Activated naive CD8-positive, alpha-beta T cell treated with anti-CD3 and anti-CD28 coated beads for 36 hours (primary cell): Measurements from ENCODE around the gene ST6GALNAC1. TPM values are rescaled to one million over a fixed set of nuclear protein-coding genes. Genes with fewer than 3 reads are reported as not detected.
"Not testable (repeated sequence)": the region's sequence is repeated elsewhere in the genome, so short reads cannot be mapped to it uniquely, and the experiment has no call there.

Experiments used
- DNase-seq: peaks from one replicate; pipeline ENCODE4 v3.0.0; 2021
- H3K27ac Mint-ChIP-seq: one replicate; pipeline ENCODE4 v1.8.0; 2022; ENCODE audit warnings: mild to moderate bottlenecking, moderate library complexity, mixed read lengths
- H3K27me3 Mint-ChIP-seq: one replicate; pipeline ENCODE4 v1.8.0; 2022; ENCODE audit warnings: mild to moderate bottlenecking, mixed read lengths
- H3K36me3 Mint-ChIP-seq: one replicate; pipeline ENCODE4 v1.8.0; 2021; ENCODE audit warnings: mild to moderate bottlenecking, mixed read lengths
- H3K4me1 Mint-ChIP-seq: one replicate; pipeline ENCODE4 v1.8.0; 2021; ENCODE audit warnings: mixed read lengths
- H3K4me3 Mint-ChIP-seq: one replicate; pipeline ENCODE4 v1.8.0; 2022; ENCODE audit warnings: mild to moderate bottlenecking, moderate library complexity, mixed read lengths
- H3K9me3 Mint-ChIP-seq: one replicate; pipeline ENCODE4 v1.8.0; 2022; ENCODE audit warnings: mixed read lengths
- total RNA-seq, 2 experiments: library from RNA; stranded (reverse); gene quantifications; one replicate each; pipeline ENCODE4 v1.2.3, GENCODE V29; 2021

The ST6GALNAC1 gene
- total RNA-seq, 2 experiments from 2014 or later: not detected

- H3K4me1 Mint-ChIP-seq: peaks cover 4% of the 10 kb centered on the region
- no peak overlapping the region for H3K4me3 Mint-ChIP-seq
- H3K9me3 Mint-ChIP-seq: peaks cover 2% of the 10 kb centered on the region
- H3K36me3 Mint-ChIP-seq: no peaks in the 10 kb centered on the region
- no peak for DNase-seq
- no peak overlapping the region for H3K27ac Mint-ChIP-seq
- no peaks in the 10 kb centered on the region for H3K27me3 Mint-ChIP-seq
Observed at GRCh38 chr17:76614912-76615617, 28.5 kb downstream of the ST6GALNAC1 start.

GRCh38 chr17:76614064-76614759, 29.3 kb downstream of the ST6GALNAC1 start:
- DNase-seq: peak; percentile 15
- not testable (repeated sequence) for H3K36me3 Mint-ChIP-seq, H3K9me3 Mint-ChIP-seq, H3K27me3 Mint-ChIP-seq, H3K4me1 Mint-ChIP-seq, H3K27ac Mint-ChIP-seq, H3K4me3 Mint-ChIP-seq

- Mint-ChIP-seq H3K27me3 (no peaks in the 10 kb centered on the region), H3K4me3 (no peak overlapping the region), H3K36me3 (no peaks in the 10 kb centered on the region), H3K4me1 (peaks cover 4% of the 10 kb centered on the region), H3K9me3 (peaks cover 2% of the 10 kb centered on the region), H3K27ac (no peak overlapping the region)
- no peak for DNase-seq
Observed at GRCh38 chr17:76612977-76613851, 30.3 kb downstream of the ST6GALNAC1 start.

GRCh38 chr17:76612465-76612864, 31.1 kb downstream of the ST6GALNAC1 start:
- Mint-ChIP-seq H3K9me3 (peaks cover 2% of the 10 kb centered on the region), H3K4me1 (peaks cover 4% of the 10 kb centered on the region), H3K27ac (no peak overlapping the region), H3K27me3 (no peaks in the 10 kb centered on the region), H3K4me3 (no peak overlapping the region), H3K36me3 (no peaks in the 10 kb centered on the region)
- DNase-seq: no peak

- H3K4me1 Mint-ChIP-seq: peaks cover 4% of the 10 kb centered on the region
- no peak for DNase-seq
- H3K4me3 Mint-ChIP-seq: no peak overlapping the region
- peaks cover 2% of the 10 kb centered on the region for H3K9me3 Mint-ChIP-seq
- no peak overlapping the region for H3K27ac Mint-ChIP-seq
- H3K36me3 Mint-ChIP-seq: no peaks in the 10 kb centered on the region
- H3K27me3 Mint-ChIP-seq: no peaks in the 10 kb centered on the region
Observed at GRCh38 chr17:76611758-76612157, 31.8 kb downstream of the ST6GALNAC1 start.

GRCh38 chr17:76611080-76611749, 32.3 kb downstream of the ST6GALNAC1 start:
- not testable (repeated sequence) for H3K4me3 Mint-ChIP-seq, DNase-seq, H3K27ac Mint-ChIP-seq, H3K4me1 Mint-ChIP-seq, H3K9me3 Mint-ChIP-seq, H3K36me3 Mint-ChIP-seq, H3K27me3 Mint-ChIP-seq

- H3K9me3 Mint-ChIP-seq, H3K4me1 Mint-ChIP-seq, H3K36me3 Mint-ChIP-seq, H3K27ac Mint-ChIP-seq, H3K4me3 Mint-ChIP-seq, H3K27me3 Mint-ChIP-seq, DNase-seq: not testable (repeated sequence)
Observed at GRCh38 chr17:76606685-76607084, 36.9 kb downstream of the ST6GALNAC1 start.

GRCh38 chr17:76601065-76601464, 42.5 kb downstream of the ST6GALNAC1 start:
- Mint-ChIP-seq H3K27me3 (peaks cover 12% of the 10 kb centered on the region), H3K9me3 (no peaks in the 10 kb centered on the region)

GRCh38 chr17:76599694-76600460, 43.7 kb downstream of the ST6GALNAC1 start:
- no peak overlapping the region for H3K4me3 Mint-ChIP-seq
- H3K36me3 Mint-ChIP-seq: no peaks in the 10 kb centered on the region
- H3K27ac Mint-ChIP-seq: no peak overlapping the region
- peaks cover 11% of the 10 kb centered on the region for H3K4me1 Mint-ChIP-seq
- peaks cover 12% of the 10 kb centered on the region for H3K27me3 Mint-ChIP-seq
- DNase-seq: no peak
- H3K9me3 Mint-ChIP-seq: no peaks in the 10 kb centered on the region

More at GRCh38 chr17:76601065-76601464, 42.5 kb downstream of the ST6GALNAC1 start:
- H3K27ac Mint-ChIP-seq: no peak overlapping the region
- H3K4me3 Mint-ChIP-seq: no peak overlapping the region
- H3K36me3 Mint-ChIP-seq: no peaks in the 10 kb centered on the region
- no peak for DNase-seq
- H3K4me1 Mint-ChIP-seq: peaks cover 11% of the 10 kb centered on the region

GRCh38 chr17:76598004-76598439, 45.5 kb downstream of the ST6GALNAC1 start:
- H3K4me3 Mint-ChIP-seq: no peak overlapping the region
- H3K4me1 Mint-ChIP-seq: peaks cover 11% of the 10 kb centered on the region
- DNase-seq: no peak
- no peaks in the 10 kb centered on the region for H3K36me3 Mint-ChIP-seq
- H3K9me3 Mint-ChIP-seq: no peaks in the 10 kb centered on the region
- H3K27ac Mint-ChIP-seq: no peak overlapping the region
- peaks cover 20% of the 10 kb centered on the region for H3K27me3 Mint-ChIP-seq

- Mint-ChIP-seq H3K27me3 (peaks cover 19% of the 10 kb centered on the region), H3K27ac (no peak overlapping the region), H3K4me1 (peaks cover 11% of the 10 kb centered on the region), H3K36me3 (no peaks in the 10 kb centered on the region), H3K4me3 (no peak overlapping the region), H3K9me3 (no peaks in the 10 kb centered on the region)
- no peak for DNase-seq
Observed at GRCh38 chr17:76597156-76598003, 46.2 kb downstream of the ST6GALNAC1 start.

GRCh38 chr17:76594690-76595089, 48.9 kb downstream of the ST6GALNAC1 start:
- Mint-ChIP-seq H3K36me3 (no peaks in the 10 kb centered on the region), H3K4me3 (no peak overlapping the region), H3K27ac (no peak overlapping the region), H3K9me3 (no peaks in the 10 kb centered on the region), H3K4me1 (no peaks in the 10 kb centered on the region), H3K27me3 (peaks cover 21% of the 10 kb centered on the region)
- no peak for DNase-seq

GRCh38 chr17:76593959-76594358, 49.6 kb downstream of the ST6GALNAC1 start:
- no peaks in the 10 kb centered on the region for H3K36me3 Mint-ChIP-seq
- H3K27me3 Mint-ChIP-seq: peaks cover 28% of the 10 kb centered on the region
- no peak overlapping the region for H3K27ac Mint-ChIP-seq
- no peak for DNase-seq
- no peak overlapping the region for H3K4me3 Mint-ChIP-seq
- no peaks in the 10 kb centered on the region for H3K4me1 Mint-ChIP-seq
- H3K9me3 Mint-ChIP-seq: no peaks in the 10 kb centered on the region
